ENCODE measurements around the gene NUBPL.
"Not testable (repeated sequence)": the region's sequence is repeated elsewhere in the genome, so short reads cannot be mapped to it uniquely, and the experiment has no call there.

NUBPL gene

DNA sequence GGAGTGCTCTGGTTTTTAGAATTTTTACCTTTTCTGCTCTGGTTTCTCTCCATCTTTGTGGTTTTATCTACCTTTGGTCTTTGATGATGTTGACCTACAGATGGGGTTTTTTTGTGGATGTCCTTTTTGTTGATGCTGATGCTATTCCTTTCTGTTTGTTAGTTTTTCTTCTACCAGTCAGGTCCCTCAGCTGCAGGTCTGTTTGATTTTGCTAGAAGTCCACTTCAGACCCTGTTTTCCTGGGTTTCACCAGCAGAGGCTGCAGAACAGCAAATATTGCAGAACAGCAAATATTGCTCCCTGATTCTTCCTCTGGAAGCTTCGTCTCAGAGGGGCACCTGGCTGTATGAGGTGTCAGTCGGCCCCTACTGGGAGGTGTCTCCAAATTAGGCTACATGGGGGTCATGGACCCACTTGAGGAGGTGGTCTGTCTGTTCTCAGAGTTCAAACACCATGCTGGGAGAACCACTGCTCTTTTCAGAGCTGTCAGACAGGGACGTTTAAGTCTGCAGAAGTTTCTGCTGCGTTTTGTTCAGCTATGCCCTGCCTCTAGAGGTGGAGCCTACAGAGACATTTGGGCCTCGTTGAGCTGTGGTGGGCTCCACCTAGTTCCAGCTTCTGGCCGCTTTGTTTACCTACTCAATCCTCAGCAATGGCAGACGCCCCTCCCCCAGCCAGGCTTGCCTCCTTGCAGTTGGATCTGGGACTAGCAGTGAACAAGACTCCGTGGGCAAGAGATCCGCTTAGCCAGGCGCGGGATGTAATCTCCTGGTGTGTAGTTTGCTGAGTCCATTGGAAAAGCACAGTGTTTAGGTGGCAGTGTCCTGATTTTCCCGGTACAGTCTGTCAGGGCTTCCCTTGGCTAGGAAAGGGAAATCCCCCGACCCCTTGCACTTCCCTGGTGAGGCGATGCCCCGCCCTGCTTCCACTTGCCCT, 250.8 kb downstream of the NUBPL start:
- DNase-seq (ENCODE audit: low read depth in 2 of 2) = not testable (repeated sequence)

DNA sequence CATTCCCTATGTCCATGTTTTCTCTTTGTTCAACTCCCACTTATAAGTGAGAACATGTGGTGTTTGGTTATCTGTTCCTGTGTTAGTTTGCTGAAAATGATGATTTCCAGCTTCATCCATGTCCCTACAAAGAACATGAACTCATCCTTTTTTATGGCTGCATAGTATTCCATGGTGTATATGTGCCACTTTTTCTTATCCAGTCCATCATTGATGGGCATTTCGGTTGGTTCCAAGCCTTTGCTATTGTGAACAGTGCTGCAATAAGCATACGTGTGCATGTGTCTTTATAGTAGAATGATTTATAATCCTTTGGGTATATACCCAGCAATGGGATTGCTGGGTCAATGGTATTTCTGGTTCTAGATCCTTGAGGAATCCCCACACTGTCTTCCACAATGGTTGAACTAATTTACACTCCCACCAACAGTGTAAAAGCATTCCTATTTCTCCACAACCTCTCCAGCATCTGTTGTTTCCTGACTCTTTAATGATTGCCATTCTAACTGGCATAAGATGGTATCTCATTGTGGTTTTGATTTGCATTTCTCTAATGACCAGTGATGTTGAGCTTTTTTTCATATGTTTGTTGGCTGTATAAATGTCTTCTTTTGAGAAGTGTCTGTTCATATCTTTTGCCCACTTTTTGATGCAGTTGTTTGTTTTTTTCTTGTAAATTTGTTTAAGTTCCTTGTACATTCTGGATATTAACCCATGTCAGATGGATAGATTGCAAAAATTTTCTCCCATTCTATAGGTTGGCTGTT, 252.7 kb downstream of the NUBPL start:
- not testable (repeated sequence) for DNase-seq (ENCODE audit: low read depth in 2 of 2)

- DNase-seq (ENCODE audit: low read depth in 2 of 2) = no peak
Measured at GRCh38 chr14:31819281-31819680, 258.1 kb downstream of the NUBPL start.

DNA sequence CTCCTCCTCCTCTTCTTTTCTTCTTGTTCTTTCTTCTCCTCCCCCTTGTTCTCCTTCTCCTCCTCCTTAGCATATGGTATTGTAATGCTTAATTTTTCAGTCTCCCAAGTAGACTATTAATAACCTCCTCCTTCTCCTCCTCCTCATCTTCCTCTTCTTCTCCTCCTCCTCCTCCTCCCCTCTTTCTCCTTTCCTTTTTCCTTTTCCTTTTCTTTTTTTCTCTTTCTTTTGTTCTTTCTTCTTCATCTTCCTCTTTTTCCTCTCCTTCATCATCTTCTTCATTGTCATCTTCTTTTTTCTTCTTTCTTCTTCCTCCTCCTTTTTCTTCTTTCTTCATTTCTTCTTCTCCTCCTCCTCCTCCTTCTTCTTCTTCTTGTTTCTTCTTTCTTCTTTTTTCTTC, 264.3 kb downstream of the NUBPL start:
- no peak for DNase-seq (ENCODE audit: low read depth in 2 of 2)

- DNase-seq (ENCODE audit: low read depth in 2 of 2) = no peak
Measured at GRCh38 chr14:31827325-31827724, 266.1 kb downstream of the NUBPL start.

GRCh38 chr14:31828946-31829868, 268.0 kb downstream of the NUBPL start:
- no peak for DNase-seq (ENCODE audit: low read depth in 2 of 2)

GRCh38 chr14:31834616-31835015, 273.4 kb downstream of the NUBPL start:
- DNase-seq (ENCODE audit: low read depth in 2 of 2) = no peak

DNA sequence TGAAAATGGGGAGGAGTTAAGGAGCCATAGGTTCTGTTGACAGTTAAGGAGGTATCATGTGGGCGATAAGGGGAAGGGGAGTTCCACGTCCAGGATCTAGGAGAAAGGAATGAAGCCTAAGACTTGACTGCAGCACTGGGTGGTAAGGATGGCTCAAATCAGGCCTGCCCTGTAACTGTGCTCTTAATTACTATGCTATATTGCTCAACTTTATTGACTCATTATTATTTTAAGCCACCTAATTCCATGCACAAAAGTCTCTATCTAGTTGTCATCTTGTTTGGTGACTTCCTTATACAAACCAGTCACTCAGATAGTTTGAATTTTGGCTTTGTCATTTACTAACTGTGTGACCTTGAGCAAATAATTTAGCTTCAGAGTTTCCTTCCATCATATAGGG, 273.8 kb downstream of the NUBPL start:
- DNase-seq (ENCODE audit: low read depth in 2 of 2) = no peak

DNA sequence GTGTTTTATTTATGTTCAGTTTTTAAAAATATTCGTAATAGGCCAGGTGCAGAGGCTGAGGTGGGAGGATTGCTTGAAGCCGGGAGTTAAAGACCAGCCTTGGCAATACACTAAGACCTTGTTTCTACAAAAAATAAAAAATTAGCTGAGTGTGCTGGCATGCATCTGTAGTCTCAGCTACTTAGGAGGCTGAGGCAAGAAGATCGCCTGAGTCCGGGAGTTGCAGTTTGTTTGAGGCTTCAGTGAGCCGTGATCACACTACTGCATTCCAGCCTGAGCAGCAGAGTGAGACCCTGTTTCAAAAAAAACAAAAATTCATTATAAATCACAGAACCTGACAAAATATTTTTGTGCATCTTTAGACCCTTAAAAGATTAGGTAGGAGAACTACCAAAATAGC, 275.8 kb downstream of the NUBPL start:
- DNase-seq (ENCODE audit: low read depth in 2 of 2) = no peak

DNA sequence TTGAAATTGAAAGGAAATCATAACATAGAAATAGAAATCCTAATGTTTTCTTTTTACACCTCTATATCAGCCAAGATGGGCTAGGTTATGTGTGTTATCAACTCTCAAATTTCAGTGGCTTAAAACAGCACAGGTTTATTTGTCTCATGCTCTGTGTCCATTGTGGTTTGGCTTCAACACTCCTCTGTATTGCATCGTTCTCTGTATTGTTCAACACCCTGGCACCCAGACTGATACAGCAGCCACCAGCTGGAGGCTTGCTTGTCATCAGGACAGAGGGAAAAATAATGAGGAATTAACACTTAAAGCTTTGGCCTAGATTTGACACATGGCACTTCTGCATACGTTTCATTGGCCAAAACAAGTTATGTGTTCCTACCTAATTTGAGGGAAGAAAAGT, 281.7 kb downstream of the NUBPL start:
- no peak for DNase-seq (ENCODE audit: low read depth in 2 of 2)

- DNase-seq (ENCODE audit: low read depth in 2 of 2) = no peak
Measured at GRCh38 chr14:31843361-31844091, 282.3 kb downstream of the NUBPL start.

DNA sequence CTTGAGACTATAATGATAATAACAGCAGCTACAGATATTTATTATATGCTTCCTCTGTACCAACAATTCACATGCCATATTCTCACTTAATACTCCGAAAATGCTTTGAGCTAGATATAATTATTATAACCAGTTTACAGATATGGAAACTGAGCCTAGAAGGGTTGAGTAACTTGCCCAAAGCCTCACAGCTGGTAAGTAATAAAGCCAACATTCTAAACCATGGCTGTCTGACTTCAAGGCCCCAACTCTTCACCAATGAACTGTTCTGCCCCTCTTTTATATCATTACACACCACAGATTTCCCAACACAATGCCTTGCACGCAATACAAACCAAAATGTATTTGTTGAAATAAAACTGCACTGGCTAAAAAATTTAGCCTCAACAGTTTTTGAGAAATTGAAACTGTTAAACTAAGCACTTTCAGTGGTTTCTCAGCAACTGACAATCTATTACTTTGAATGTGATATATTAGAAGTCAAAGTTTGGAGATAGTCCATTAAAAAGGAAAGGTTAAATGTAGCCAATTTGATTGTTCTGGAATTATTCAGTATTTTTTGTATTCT, 293.4 kb downstream of the NUBPL start:
- DNase-seq (ENCODE audit: low read depth in 2 of 2) = no peak

DNA sequence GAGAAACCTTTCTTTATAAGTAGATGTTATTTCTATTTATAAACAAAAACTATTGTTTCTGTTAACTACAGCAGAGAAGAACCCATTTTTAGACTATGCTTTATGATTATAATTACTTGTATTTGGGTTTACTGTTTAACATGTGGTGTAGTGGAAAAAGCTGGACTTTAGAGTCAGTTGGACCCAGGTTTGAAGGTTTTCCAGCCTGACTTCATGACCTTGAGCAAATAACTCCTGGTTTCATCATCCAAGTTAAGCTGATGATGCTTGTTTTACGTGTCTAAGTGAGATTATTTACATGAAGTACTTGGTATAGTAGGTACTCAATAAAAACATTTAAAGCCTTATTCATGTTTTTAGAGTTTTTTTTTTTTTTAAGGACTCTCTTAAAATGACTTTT, 294.1 kb downstream of the NUBPL start:
- DNase-seq (ENCODE audit: low read depth in 2 of 2) = no peak

GRCh38 chr14:31856003-31856402, 294.8 kb downstream of the NUBPL start:
- not testable (repeated sequence) for DNase-seq (ENCODE audit: low read depth in 2 of 2)

DNA sequence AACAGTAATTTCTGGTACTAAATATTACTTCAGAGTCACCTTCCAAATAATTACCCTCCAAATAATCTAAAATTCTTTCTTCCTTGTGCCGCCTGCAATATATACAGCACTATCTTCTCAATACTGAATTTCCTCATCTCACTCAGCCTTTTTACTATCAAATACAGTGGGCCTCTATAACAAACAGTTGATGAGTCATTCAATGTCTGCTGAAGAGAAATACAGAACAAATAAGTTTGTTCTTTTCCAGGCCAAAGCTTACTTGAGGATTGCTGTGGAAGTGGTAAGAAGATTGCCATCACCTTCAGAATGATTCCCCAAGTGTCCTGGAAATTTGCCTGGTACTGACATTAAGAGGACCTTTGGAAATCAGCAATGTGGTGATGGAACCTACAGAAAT, 297.7 kb downstream of the NUBPL start:
- no peak for DNase-seq (ENCODE audit: low read depth in 2 of 2)

GRCh38 chr14:31864937-31865855, 304.0 kb downstream of the NUBPL start:
- DNase-seq (ENCODE audit: low read depth in 2 of 2) = no peak

DNA sequence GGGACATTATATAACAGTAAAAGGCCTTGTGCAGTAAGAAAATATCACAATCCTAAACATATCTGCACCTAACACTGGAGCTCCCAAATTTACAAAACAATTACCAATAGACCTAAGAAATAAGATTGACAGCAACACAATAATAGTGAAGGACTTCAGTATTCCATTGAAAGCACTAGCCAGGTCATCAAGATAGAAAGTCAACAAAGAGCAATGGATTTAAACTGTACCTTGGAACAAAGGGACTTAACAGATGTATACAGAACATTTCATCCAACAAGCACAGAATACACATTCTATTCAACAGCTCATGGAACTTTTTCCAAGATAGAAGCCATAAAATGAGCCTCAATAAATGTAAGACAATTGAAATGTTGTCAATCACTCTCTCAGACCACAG, 306.4 kb downstream of the NUBPL start:
- no peak for DNase-seq (ENCODE audit: low read depth in 2 of 2)

DNA sequence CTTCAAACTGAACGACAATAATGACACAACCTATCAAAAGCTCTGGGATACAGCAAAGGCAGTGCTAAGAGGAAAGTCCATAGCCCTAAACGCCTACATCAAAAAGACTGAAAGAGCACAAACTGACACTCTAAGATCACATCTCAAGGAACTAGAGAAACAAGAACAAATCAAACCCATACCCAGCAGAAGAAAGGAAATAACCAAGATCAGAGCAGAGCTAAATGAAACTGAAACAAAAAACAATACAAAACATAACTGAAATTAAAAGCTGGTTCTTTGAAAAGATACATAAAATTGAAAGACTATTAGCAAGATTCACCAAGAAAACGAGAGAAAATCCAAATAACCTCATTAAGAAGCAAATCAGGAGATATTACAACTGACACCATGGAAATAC, 306.9 kb downstream of the NUBPL start:
- not testable (repeated sequence) for DNase-seq (ENCODE audit: low read depth in 2 of 2)

- no peak for DNase-seq (ENCODE audit: low read depth in 2 of 2)
Measured at GRCh38 chr14:31876741-31877140, 315.5 kb downstream of the NUBPL start.
